Measurements from ENCODE around the gene RASAL3.

RASAL3 gene

DNA sequence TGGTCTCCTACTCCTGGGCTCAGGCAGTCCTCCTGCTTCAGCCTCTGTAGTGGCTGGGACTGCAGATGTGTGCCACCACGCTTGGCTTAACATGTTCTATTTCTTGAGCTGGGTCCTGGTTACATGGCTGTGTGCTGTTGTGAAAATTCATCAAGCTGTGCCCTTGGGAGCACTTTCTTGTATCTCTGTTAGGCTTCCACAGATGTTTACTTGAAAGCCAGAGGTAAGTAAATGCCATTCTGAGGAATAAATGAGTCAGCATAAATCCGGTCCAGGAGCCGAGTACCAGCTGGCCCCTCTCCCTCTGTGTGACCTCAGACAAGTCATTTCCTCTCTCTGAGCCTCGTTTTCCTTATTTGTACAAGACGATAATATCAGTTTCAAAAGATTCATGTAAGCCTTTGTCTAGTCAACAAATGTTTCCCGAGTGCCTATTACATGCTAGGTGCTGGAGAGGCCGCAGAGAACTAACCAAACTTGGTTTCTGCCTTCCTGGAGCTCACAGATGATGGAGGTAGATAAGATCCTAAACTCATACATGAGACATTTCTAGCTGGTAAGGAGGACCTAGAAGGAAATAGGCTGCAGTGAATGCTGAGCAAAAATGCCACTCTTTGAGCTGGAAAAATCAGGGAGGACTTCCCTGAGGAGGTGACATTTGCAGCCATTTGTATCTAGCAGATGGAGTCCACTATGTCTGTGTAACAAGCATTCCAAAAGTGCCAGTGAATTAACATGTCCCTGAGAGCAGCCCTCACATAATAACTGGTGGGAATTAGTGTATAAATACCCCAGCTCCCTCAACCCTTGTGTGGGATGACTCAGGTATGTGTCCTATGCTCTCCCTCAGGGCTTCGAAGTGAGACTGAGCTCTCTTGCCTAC lies 2.7 kb upstream of the RASAL3 start:
- Histone ChIP-seq H3K4me1 (ENCODE audit: insufficient read depth, poor library complexity, severe bottlenecking) (no peaks in the 10 kb centered on the region), H3K27me3 (ENCODE audit: insufficient read depth, poor library complexity, severe bottlenecking) (peaks cover 28% of the 10 kb centered on the region), H3K27ac (ENCODE audit: poor library complexity, severe bottlenecking) (no peak overlapping the region), H3K4me3 (ENCODE audit: severe bottlenecking) (no peak overlapping the region), H3K36me3 (ENCODE audit: low read depth) (no peaks in the 10 kb centered on the region), H3K9me3 (ENCODE audit: severe bottlenecking) (no peaks in the 10 kb centered on the region)
- no peak for DNase-seq (ENCODE audit: low spot score)
- peak; percentile 74 for ATAC-seq (ENCODE audit: low read depth)
- TF ChIP-seq, protein P1, sequence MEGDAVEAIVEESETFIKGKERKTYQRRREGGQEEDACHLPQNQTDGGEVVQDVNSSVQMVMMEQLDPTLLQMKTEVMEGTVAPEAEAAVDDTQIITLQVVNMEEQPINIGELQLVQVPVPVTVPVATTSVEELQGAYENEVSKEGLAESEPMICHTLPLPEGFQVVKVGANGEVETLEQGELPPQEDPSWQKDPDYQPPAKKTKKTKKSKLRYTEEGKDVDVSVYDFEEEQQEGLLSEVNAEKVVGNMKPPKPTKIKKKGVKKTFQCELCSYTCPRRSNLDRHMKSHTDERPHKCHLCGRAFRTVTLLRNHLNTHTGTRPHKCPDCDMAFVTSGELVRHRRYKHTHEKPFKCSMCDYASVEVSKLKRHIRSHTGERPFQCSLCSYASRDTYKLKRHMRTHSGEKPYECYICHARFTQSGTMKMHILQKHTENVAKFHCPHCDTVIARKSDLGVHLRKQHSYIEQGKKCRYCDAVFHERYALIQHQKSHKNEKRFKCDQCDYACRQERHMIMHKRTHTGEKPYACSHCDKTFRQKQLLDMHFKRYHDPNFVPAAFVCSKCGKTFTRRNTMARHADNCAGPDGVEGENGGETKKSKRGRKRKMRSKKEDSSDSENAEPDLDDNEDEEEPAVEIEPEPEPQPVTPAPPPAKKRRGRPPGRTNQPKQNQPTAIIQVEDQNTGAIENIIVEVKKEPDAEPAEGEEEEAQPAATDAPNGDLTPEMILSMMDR (IDR thresholded peaks at IDR 0.05; ENCODE audit: poor library complexity, severe bottlenecking), result no peak

DNA sequence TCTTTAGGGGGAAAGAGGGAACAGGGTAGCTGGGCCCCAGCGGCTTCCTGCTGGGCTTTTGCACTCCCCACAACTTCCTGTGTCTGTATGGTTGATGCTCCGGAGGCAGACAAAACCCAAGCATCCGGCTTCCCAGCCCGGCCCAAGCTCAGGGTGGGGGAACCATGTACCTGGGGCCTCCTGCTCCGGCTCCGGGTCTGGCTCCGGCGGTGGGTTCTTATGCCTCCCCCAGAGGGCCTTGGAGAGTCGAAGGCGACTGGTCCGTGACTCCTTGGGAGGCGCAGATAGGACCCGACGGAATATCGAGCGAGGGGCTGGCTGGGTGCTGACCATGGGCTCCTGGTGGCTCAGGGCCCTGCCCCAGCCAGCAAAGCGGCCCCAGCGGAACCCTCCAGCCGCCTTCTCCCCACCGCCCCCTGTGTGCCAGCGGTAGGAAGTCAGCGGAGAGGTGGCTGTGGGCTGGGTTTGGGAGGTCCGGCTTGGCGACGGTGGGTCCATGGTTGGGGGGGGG lies 428 bp downstream of the RASAL3 start:
- H3K4me3 ChIP-seq (ENCODE audit: severe bottlenecking), result no peak overlapping the region
- ATAC-seq (ENCODE audit: low read depth) (no peak), DNase-seq (ENCODE audit: low spot score) (no peak)
- peaks cover 5% of the 10 kb centered on the region for H3K27me3 ChIP-seq (ENCODE audit: insufficient read depth, poor library complexity, severe bottlenecking)
- no peak overlapping the region for H3K27ac ChIP-seq (ENCODE audit: poor library complexity, severe bottlenecking)
- H3K9me3 ChIP-seq (ENCODE audit: severe bottlenecking), result no peaks in the 10 kb centered on the region
- H3K36me3 ChIP-seq (ENCODE audit: low read depth), result no peaks in the 10 kb centered on the region
- TF ChIP-seq, protein P1 (IDR thresholded peaks at IDR 0.05; ENCODE audit: poor library complexity, severe bottlenecking), result no peak
- no peaks in the 10 kb centered on the region for H3K4me1 ChIP-seq (ENCODE audit: insufficient read depth, poor library complexity, severe bottlenecking)

DNA sequence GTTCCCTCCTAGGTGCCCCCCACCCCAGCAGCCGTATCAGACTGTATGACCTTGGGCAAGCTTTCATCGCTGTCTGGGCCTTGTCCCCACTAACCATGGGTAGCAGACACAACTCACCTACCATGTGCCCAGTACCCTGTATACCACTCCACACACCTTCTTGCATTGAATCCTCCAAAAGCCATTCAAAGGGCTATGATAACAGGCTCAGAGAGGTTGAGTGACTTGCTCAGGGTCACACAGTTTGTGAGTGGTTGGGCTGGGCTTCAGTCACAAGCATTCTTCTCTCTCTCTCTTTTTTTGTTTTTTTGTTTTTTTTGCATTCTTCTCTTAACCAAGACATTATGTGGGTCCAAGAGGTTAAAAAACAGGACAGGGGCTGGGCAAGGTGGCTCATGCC lies 2.6 kb downstream of the RASAL3 start:
- no peak overlapping the region for H3K4me3 ChIP-seq (ENCODE audit: severe bottlenecking)
- no peaks in the 10 kb centered on the region for H3K4me1 ChIP-seq (ENCODE audit: insufficient read depth, poor library complexity, severe bottlenecking)
- H3K27ac ChIP-seq (ENCODE audit: poor library complexity, severe bottlenecking), result no peak overlapping the region
- H3K9me3 ChIP-seq (ENCODE audit: severe bottlenecking), result no peaks in the 10 kb centered on the region
- DNase-seq (ENCODE audit: low spot score) (no peak), ATAC-seq (ENCODE audit: low read depth) (no peak)
- TF ChIP-seq, protein P1 (IDR thresholded peaks at IDR 0.05; ENCODE audit: poor library complexity, severe bottlenecking), result no peak
- no peaks in the 10 kb centered on the region for H3K36me3 ChIP-seq (ENCODE audit: low read depth)
- peaks cover 15% of the 10 kb centered on the region for H3K27me3 ChIP-seq (ENCODE audit: insufficient read depth, poor library complexity, severe bottlenecking)

DNA sequence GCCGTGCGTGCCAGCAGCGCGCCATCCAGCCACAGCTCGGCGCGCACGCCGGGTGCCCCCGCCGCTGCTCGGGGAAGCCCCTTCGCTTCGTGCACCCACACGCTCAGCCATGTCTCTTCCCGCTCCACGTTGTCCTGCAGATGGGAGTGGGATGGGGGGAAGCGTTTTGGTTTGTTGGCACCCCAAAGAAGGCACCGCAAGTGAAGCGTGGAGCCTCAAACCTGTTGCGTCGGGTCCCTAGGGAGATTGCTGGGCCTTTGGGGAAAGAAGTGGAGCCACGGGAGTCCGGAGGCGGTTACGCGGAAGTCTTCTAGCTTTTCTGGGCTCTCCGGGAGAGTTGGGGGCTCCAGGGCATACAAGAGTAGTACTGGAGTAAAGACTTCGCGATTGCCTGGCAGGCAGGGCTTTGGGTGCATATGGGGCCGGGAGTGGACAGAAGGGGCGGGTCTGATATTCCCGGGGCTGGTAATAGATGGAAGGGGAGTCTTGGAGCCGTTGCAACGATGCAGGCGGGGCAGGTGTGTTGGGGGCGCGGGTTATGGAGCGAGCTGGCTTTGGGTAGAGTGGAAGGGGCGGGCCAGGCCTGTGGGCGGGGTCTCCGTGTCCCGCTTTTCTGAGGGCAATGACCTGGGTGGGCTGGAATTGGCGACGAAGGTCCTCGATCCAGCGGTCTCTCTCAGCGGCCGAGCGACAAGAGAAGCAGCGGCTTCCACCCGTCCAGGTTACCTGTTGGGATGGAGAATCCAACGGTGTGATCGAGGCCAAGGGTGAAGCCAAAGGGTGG lies 6.5 kb downstream of the RASAL3 start:
- H3K36me3 ChIP-seq (ENCODE audit: low read depth), result no peaks in the 10 kb centered on the region
- TF ChIP-seq, protein P1 (IDR thresholded peaks at IDR 0.05; ENCODE audit: poor library complexity, severe bottlenecking), result no peak
- H3K4me3 ChIP-seq (ENCODE audit: severe bottlenecking), result no peak overlapping the region
- no peak overlapping the region for H3K27ac ChIP-seq (ENCODE audit: poor library complexity, severe bottlenecking)
- H3K27me3 ChIP-seq (ENCODE audit: insufficient read depth, poor library complexity, severe bottlenecking), result peaks cover 22% of the 10 kb centered on the region
- DNase-seq (ENCODE audit: low spot score) (peak; percentile 47), ATAC-seq (ENCODE audit: low read depth) (no peak; the same call in 2 of the 3 replicates)
- no peaks in the 10 kb centered on the region for H3K4me1 ChIP-seq (ENCODE audit: insufficient read depth, poor library complexity, severe bottlenecking)
- H3K9me3 ChIP-seq (ENCODE audit: severe bottlenecking), result no peaks in the 10 kb centered on the region

Data from RWPE2 (cell line).